Subcutaneous abdominal adipose tissue (tissue), 5 donors: Measurements from ENCODE around the gene DPF1.
A peak's percentile ranks its signal among the peaks of the same experiment; 100 is the strongest.

Experiments used
- H3K27ac ChIP-seq: one replicate; pipeline ENCODE4 v1.7.0; 2013; ENCODE audit warnings: low read depth, mild to moderate bottlenecking, inconsistent platforms, low read length, moderate library complexity
- H3K27me3 ChIP-seq, 5 donors: one replicate each; pipeline ENCODE4 v1.7.0; 2013; ENCODE audit warnings: low read length in 5 of 5, inconsistent platforms in 1 of 5; ENCODE audit not compliant: control insufficient read depth in 5 of 5, insufficient read depth in 4 of 5
- H3K36me3 ChIP-seq, 5 donors: one replicate each; pipeline ENCODE4 v1.7.0; 2013; ENCODE audit warnings: low read length in 5 of 5; ENCODE audit not compliant: control insufficient read depth in 5 of 5, insufficient read depth in 5 of 5
- H3K4me1 ChIP-seq, 5 donors: one replicate each; pipeline ENCODE4 v1.7.0; 2013; ENCODE audit warnings: low read length in 5 of 5, mild to moderate bottlenecking in 3 of 5, moderate library complexity in 1 of 5; ENCODE audit not compliant: control insufficient read depth in 5 of 5, insufficient read depth in 5 of 5
- H3K4me3 ChIP-seq, 5 donors: one replicate each; pipeline ENCODE4 v1.7.0; 2013; ENCODE audit warnings: low read length in 5 of 5, low read depth in 1 of 5
- H3K9ac ChIP-seq, 5 donors: one replicate each; pipeline ENCODE4 v1.7.0; 2013; ENCODE audit warnings: low read length in 5 of 5, mild to moderate bottlenecking in 4 of 5, moderate library complexity in 3 of 5
- H3K9me3 ChIP-seq, 5 donors: one replicate each; pipeline ENCODE4 v1.7.0; 2013; ENCODE audit warnings: low read length in 5 of 5; ENCODE audit not compliant: control insufficient read depth in 5 of 5
- donor health status: healthy.
- donor health status: healthy.
- donor health status: healthy.
- donor health status: healthy.
- donor health status: healthy.

Gene DPF1

GRCh38 chr19:38251564-38252051 lies 27.6 kb upstream of the DPF1 start:
- Histone ChIP-seq H3K4me3 (peak overlapping the region; percentile 23 to 55 (median 28)), H3K36me3 (peaks cover 0 to 2% (median 0%) of the 10 kb centered on the region in 5 donors), H3K27me3 (no peaks in the 10 kb centered on the region), H3K27ac (peak overlapping the region; percentile 96), H3K4me1 (peaks cover 7 to 73% (median 52%) of the 10 kb centered on the region in 5 donors), H3K9me3 (no peaks in the 10 kb centered on the region), H3K9ac (peak overlapping the region in 3 of 5 donors; percentile 41 to 52 (median 46))

GRCh38 chr19:38250821-38251563 lies 27.0 kb upstream of the DPF1 start:
- H3K4me3 ChIP-seq = peak overlapping the region in 4 of 5 donors; percentile 25 to 55 (median 40)
- H3K9ac ChIP-seq = peak overlapping the region in 3 of 5 donors; percentile 41 to 47 (median 46)
- H3K9me3 ChIP-seq = no peaks in the 10 kb centered on the region
- H3K27ac ChIP-seq = peak overlapping the region; percentile 96
- no peaks in the 10 kb centered on the region for H3K27me3 ChIP-seq
- H3K36me3 ChIP-seq = peaks cover 0 to 2% (median 0%) of the 10 kb centered on the region in 5 donors
- H3K4me1 ChIP-seq = peaks cover 7 to 71% (median 52%) of the 10 kb centered on the region in 5 donors

GRCh38 chr19:38250428-38250820 lies 26.4 kb upstream of the DPF1 start:
- peaks cover 7 to 71% (median 56%) of the 10 kb centered on the region in 5 donors for H3K4me1 ChIP-seq
- peak overlapping the region; percentile 96 for H3K27ac ChIP-seq
- no peak overlapping the region for H3K4me3 ChIP-seq

GRCh38 chr19:38248421-38248820 lies 24.4 kb upstream of the DPF1 start:
- no peak overlapping the region for H3K9ac ChIP-seq
- H3K9me3 ChIP-seq = no peaks in the 10 kb centered on the region
- H3K27me3 ChIP-seq = no peaks in the 10 kb centered on the region
- no peaks in the 10 kb centered on the region for H3K36me3 ChIP-seq
- no peak overlapping the region for H3K27ac ChIP-seq
- H3K4me1 ChIP-seq = peaks cover 4 to 65% (median 51%) of the 10 kb centered on the region in 5 donors
- no peak overlapping the region for H3K4me3 ChIP-seq

More at GRCh38 chr19:38250428-38250820, 26.4 kb upstream of the DPF1 start:
- no peaks in the 10 kb centered on the region for H3K27me3 ChIP-seq
- no peaks in the 10 kb centered on the region for H3K9me3 ChIP-seq
- peaks cover 0 to 2% (median 0%) of the 10 kb centered on the region in 5 donors for H3K36me3 ChIP-seq
- no peak overlapping the region for H3K9ac ChIP-seq

- no peak overlapping the region for H3K9ac ChIP-seq
- no peaks in the 10 kb centered on the region for H3K27me3 ChIP-seq
- H3K27ac ChIP-seq = no peak overlapping the region
- no peaks in the 10 kb centered on the region for H3K36me3 ChIP-seq
- no peak overlapping the region for H3K4me3 ChIP-seq
- H3K4me1 ChIP-seq = peaks cover 4 to 59% (median 44%) of the 10 kb centered on the region in 5 donors
- no peaks in the 10 kb centered on the region for H3K9me3 ChIP-seq
These were observed 23.8 kb upstream of the DPF1 start for GRCh38 chr19:38247734-38248268.

GRCh38 chr19:38247126-38247525 lies 23.1 kb upstream of the DPF1 start:
- Histone ChIP-seq H3K4me3 (no peak overlapping the region), H3K27me3 (no peaks in the 10 kb centered on the region), H3K4me1 (peaks cover 0 to 52% (median 38%) of the 10 kb centered on the region in 5 donors), H3K36me3 (no peaks in the 10 kb centered on the region), H3K9ac (no peak overlapping the region), H3K9me3 (no peaks in the 10 kb centered on the region), H3K27ac (peak overlapping the region; percentile 9)

GRCh38 chr19:38245826-38246498 lies 21.9 kb upstream of the DPF1 start:
- Histone ChIP-seq H3K4me3 (no peak overlapping the region), H3K4me1 (peaks cover 0 to 41% (median 26%) of the 10 kb centered on the region in 5 donors), H3K27me3 (no peaks in the 10 kb centered on the region), H3K9me3 (no peaks in the 10 kb centered on the region), H3K36me3 (no peaks in the 10 kb centered on the region), H3K27ac (no peak overlapping the region), H3K9ac (no peak overlapping the region)

GRCh38 chr19:38243279-38243673 lies 19.3 kb upstream of the DPF1 start:
- H3K27ac ChIP-seq = no peak overlapping the region
- H3K27me3 ChIP-seq = no peaks in the 10 kb centered on the region
- H3K4me1 ChIP-seq = peaks cover 0 to 30% (median 19%) of the 10 kb centered on the region in 5 donors
- H3K4me3 ChIP-seq = peak overlapping the region in 2 of 5 donors; percentile 45 to 47
- H3K9me3 ChIP-seq = no peaks in the 10 kb centered on the region
- H3K9ac ChIP-seq = no peak overlapping the region
- H3K36me3 ChIP-seq = no peaks in the 10 kb centered on the region

GRCh38 chr19:38239816-38240215 lies 15.8 kb upstream of the DPF1 start:
- Histone ChIP-seq H3K9me3 (no peaks in the 10 kb centered on the region), H3K27me3 (peaks cover 0 to 4% (median 0%) of the 10 kb centered on the region in 5 donors), H3K9ac (no peak overlapping the region), H3K36me3 (no peaks in the 10 kb centered on the region), H3K27ac (no peak overlapping the region), H3K4me3 (no peak overlapping the region), H3K4me1 (peaks cover 0 to 7% (median 4%) of the 10 kb centered on the region in 5 donors)

GRCh38 chr19:38234615-38235014 lies 10.6 kb upstream of the DPF1 start:
- Histone ChIP-seq H3K9me3 (no peaks in the 10 kb centered on the region), H3K4me1 (no peaks in the 10 kb centered on the region), H3K9ac (no peak overlapping the region)

More at GRCh38 chr19:38234615-38235014, 10.6 kb upstream of the DPF1 start:
- Histone ChIP-seq H3K4me3 (no peak overlapping the region), H3K27me3 (peaks cover 3 to 15% (median 4%) of the 10 kb centered on the region in 5 donors), H3K27ac (no peak overlapping the region), H3K36me3 (no peaks in the 10 kb centered on the region)
